ENCODE measurements around the gene ADCY5. TPM values are rescaled to one million over a fixed set of nuclear protein-coding genes. Genes with fewer than 3 reads are reported as not detected.
"Not testable (repeated sequence)": the region's sequence is repeated elsewhere in the genome, so short reads cannot be mapped to it uniquely, and the experiment has no call there.

Gene ADCY5
- 100 to 1,000 TPM; 105 to 163 TPM for total RNA-seq

DNA sequence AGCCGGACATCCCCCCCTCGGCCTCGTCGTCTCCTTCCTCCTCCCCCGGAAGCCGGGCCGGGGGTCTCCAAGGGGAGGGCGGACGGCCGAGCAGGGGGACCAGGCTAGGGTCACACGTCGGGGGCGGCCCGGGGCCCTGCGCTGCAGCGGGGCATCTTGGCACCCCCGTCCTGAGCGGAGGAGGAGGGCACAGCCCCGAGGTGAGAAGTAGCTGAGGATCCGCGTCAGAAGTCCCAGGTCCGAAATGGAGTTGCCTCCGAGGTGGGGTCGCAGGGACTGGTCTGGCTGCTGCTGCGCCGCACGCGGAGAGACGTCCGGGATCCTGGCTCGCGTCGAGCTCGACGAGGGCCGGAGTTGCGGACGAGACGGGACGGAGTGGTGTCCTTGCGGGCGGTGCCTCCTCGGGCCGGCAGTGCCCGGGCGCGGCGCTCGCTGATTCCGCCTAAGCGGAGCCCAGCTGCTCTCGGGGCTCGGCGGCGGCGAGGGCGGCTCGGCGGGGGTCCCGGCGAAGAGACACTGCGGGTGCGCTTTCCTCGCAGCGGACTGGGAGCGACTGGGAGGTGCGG, at the start of gene ADCY5:
Gene ADCY5, minus strand, starts transcription at position 555 of the 566 bp plus-strand sequence. Its CDS starts 545 bp downstream, at position 10.
- H3K36me3 ChIP-seq: no peaks in the 10 kb centered on the region
- peaks cover 0 to 25% of the 10 kb centered on the region in 2 donors for H3K4me1 ChIP-seq
- no peaks in the 10 kb centered on the region for H3K27me3 ChIP-seq
- no peaks in the 10 kb centered on the region for H3K9me3 ChIP-seq
- DNase-seq (ENCODE audit: low spot score): no peak
- peak within 1 kb of the TSS; percentile 46 to 75 for H3K4me3 ChIP-seq
- TF ChIP-seq, protein P1, sequence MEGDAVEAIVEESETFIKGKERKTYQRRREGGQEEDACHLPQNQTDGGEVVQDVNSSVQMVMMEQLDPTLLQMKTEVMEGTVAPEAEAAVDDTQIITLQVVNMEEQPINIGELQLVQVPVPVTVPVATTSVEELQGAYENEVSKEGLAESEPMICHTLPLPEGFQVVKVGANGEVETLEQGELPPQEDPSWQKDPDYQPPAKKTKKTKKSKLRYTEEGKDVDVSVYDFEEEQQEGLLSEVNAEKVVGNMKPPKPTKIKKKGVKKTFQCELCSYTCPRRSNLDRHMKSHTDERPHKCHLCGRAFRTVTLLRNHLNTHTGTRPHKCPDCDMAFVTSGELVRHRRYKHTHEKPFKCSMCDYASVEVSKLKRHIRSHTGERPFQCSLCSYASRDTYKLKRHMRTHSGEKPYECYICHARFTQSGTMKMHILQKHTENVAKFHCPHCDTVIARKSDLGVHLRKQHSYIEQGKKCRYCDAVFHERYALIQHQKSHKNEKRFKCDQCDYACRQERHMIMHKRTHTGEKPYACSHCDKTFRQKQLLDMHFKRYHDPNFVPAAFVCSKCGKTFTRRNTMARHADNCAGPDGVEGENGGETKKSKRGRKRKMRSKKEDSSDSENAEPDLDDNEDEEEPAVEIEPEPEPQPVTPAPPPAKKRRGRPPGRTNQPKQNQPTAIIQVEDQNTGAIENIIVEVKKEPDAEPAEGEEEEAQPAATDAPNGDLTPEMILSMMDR (IDR thresholded peaks at IDR 0.05): no peak
- peak within 1 kb of the TSS; percentile 93 to 97 for H3K27ac ChIP-seq

DNA sequence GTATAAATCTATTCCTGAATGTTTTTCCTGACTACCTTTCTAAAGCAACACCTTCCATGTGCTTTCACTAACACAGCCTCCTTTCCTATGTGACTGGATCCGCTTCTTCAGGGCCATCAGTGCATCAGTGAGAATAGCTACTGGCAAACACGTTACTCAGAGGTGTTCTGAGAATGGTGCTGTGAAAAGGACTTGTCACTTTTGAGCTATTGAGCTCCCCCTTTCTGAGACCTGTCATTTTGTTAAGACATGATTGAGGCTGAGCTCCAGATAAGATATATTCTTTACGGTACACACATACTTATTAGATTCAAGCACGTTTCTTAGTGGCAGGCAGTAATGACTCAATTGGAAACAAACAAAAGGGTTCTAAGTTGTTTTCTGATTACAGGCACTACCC, 45.0 kb upstream of the ADCY5 start:
- Histone ChIP-seq H3K36me3 (peaks cover 19% of the 10 kb centered on the region), H3K9me3 (no peaks in the 10 kb centered on the region), H3K27me3 (no peaks in the 10 kb centered on the region), H3K27ac (no peak overlapping the region), H3K4me3 (no peak overlapping the region), H3K4me1 (peaks cover 0 to 11% of the 10 kb centered on the region in 2 donors)
- TF ChIP-seq, protein P1 (IDR thresholded peaks at IDR 0.05): no peak
- DNase-seq (ENCODE audit: low spot score): no peak

DNA sequence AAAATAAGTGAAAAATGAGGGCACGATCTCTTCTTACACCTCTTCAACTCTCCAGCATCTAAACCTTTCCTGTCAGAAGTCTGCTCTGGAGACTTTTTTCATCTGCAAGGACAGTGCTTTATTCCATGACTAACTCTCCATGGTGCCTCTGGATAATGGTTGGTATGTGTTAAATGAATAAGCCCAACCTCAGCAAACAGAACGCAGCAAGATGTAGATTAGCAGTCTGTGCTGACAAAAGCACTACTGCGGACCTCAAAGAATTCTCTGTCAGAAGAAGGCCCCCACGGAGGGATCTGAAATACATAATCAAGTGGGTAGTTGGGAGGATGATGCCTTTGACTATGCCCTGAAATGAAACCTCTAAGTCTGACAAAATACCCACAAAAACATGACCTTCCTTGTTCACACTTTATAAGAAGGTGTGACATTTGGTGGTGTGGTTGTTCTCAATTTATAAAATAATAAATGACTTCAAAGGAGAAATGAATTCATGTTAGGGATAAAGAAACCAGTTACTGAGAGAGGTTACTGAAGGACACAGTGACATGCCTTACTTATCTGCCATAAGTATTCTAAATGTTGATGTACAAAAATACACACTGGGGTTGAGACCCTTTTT, 43.2 kb upstream of the ADCY5 start:
- peaks cover 0 to 14% of the 10 kb centered on the region in 2 donors for H3K4me1 ChIP-seq
- TF ChIP-seq, protein P1 (IDR thresholded peaks at IDR 0.05): no peak
- no peak for DNase-seq (ENCODE audit: low spot score)
- no peaks in the 10 kb centered on the region for H3K9me3 ChIP-seq
- H3K36me3 ChIP-seq: peaks cover 5% of the 10 kb centered on the region
- peak overlapping the region; percentile 16 to 59 for H3K27ac ChIP-seq
- H3K4me3 ChIP-seq: no peak overlapping the region
- no peaks in the 10 kb centered on the region for H3K27me3 ChIP-seq

DNA sequence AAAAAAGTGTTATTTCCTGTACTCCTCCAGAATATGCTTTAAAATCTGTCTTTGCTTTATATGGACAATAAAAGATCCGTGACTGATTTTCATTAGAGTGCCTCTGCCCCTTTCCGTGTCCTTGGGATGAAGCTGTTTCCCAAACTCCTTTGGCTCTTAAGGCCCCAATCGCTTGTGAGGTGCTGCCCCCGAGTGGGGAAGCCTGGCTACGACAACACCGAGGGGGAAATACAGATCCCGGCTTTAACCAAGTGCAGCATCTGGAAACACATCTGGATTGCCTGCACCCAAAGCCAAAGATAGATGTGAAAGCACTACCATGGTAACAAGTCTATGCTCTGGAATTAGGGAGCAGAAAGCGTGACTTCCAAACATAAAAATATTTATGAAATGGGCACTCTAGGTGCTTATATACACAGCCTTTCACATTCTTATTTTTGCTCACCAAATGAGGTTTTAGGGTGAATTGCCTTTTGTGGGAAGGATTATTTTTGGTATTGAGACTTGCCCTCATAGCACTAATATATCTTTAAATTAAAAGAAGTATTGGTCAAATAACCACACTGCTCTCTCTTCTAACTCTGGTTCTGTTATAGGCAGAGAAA, 40.6 kb upstream of the ADCY5 start:
- Histone ChIP-seq H3K9me3 (no peaks in the 10 kb centered on the region), H3K27ac (peak overlapping the region; percentile 58 to 71), H3K36me3 (peaks cover 5% of the 10 kb centered on the region), H3K4me1 (peaks cover 0 to 14% of the 10 kb centered on the region in 2 donors), H3K4me3 (no peak overlapping the region), H3K27me3 (no peaks in the 10 kb centered on the region)
- peak; percentile 68 for DNase-seq (ENCODE audit: low spot score)
- TF ChIP-seq, protein P1 (IDR thresholded peaks at IDR 0.05): peak; percentile 84 to 87

- no peak overlapping the region for H3K4me3 ChIP-seq
- H3K36me3 ChIP-seq: peaks cover 5% of the 10 kb centered on the region
- H3K4me1 ChIP-seq: peaks cover 0 to 14% of the 10 kb centered on the region in 2 donors
- H3K27ac ChIP-seq: peak overlapping the region; percentile 58 to 71
- no peak for DNase-seq (ENCODE audit: low spot score)
- TF ChIP-seq, protein P1 (IDR thresholded peaks at IDR 0.05): no peak
- no peaks in the 10 kb centered on the region for H3K27me3 ChIP-seq
- H3K9me3 ChIP-seq: no peaks in the 10 kb centered on the region
Observed at GRCh38 chr3:123488645-123489347, 39.9 kb upstream of the ADCY5 start.

GRCh38 chr3:123487063-123487462, 38.2 kb upstream of the ADCY5 start:
- not testable (repeated sequence) for DNase-seq (ENCODE audit: low spot score); H3K27me3 ChIP-seq; H3K9me3 ChIP-seq; H3K36me3 ChIP-seq; H3K4me3 ChIP-seq; H3K4me1 ChIP-seq
- peak overlapping the region; percentile 58 to 71 for H3K27ac ChIP-seq

Measured in right atrium auricular region (tissue), 2 donors.